Lower leg skin (tissue), 3 donors: ENCODE measurements around the gene RER1.

Source experiments
- POLR2A ChIP-seq, 2 donors: fragments of 450-650 bp; IDR thresholded peaks; one replicate each; pipeline ENCODE4 v1.6.1; 2016 to 2017; ENCODE audit warnings: antibody characterized with exemption in 2 of 2, mild to moderate bottlenecking in 1 of 2, moderate library complexity in 1 of 2
- TF ChIP-seq, protein P1 (sequence below), 3 donors: fragments of 450-650 bp; IDR thresholded peaks; one replicate each; pipeline ENCODE4 v1.5.1; 2016; ENCODE audit warnings: antibody characterized with exemption in 3 of 3, mild to moderate bottlenecking in 3 of 3, moderate library complexity in 2 of 3

DNA sequence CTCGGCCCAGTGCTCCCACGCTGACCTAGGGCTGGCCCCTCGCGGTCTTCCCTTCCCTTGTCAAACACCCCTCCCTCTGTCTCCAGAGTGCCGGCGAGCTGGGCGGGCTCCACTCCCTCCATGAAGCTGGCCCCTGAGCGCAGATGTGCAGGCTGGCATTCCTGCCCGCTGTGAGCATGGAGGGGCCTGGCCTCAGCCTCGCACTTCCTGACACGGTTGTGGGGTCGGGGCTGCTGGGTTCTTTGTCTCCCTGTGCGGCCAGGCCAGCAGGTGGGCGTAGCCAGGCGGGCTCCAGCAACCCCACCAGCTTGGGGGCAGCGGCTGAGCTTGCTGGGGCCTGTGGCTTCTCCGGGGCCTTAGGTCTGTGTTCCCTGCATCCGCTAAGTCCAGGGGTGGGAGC, 34.9 kb downstream of the RER1 start:
- TF ChIP-seq, protein P1, sequence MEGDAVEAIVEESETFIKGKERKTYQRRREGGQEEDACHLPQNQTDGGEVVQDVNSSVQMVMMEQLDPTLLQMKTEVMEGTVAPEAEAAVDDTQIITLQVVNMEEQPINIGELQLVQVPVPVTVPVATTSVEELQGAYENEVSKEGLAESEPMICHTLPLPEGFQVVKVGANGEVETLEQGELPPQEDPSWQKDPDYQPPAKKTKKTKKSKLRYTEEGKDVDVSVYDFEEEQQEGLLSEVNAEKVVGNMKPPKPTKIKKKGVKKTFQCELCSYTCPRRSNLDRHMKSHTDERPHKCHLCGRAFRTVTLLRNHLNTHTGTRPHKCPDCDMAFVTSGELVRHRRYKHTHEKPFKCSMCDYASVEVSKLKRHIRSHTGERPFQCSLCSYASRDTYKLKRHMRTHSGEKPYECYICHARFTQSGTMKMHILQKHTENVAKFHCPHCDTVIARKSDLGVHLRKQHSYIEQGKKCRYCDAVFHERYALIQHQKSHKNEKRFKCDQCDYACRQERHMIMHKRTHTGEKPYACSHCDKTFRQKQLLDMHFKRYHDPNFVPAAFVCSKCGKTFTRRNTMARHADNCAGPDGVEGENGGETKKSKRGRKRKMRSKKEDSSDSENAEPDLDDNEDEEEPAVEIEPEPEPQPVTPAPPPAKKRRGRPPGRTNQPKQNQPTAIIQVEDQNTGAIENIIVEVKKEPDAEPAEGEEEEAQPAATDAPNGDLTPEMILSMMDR (IDR thresholded peaks at IDR 0.05) = no peak
- no peak for TF ChIP-seq POLR2A (IDR thresholded peaks at IDR 0.05)
